ENCODE measurements around the gene TMEM125.

Gene TMEM125

GRCh38 chr1:43275826-43276620, 6.2 kb downstream of the TMEM125 start:
- H2BK5ac ChIP-seq (ENCODE audit: low read depth, low read length, poor library complexity), result no peak overlapping the region
- H2AFZ ChIP-seq (ENCODE audit: insufficient read depth, low read length, poor library complexity), result no peak overlapping the region
- H4K12ac ChIP-seq (ENCODE audit: low read depth, low read length), result no peak overlapping the region
- no peak overlapping the region for H3K4me2 ChIP-seq (ENCODE audit: low read length)
- no peaks in the 10 kb centered on the region for H3K27me3 ChIP-seq (ENCODE audit: insufficient read depth, low read length)
- no peak overlapping the region for H2BK12ac ChIP-seq (ENCODE audit: low read length)
- H3K9me3 ChIP-seq (ENCODE audit: insufficient read depth, low read depth, low read length), result peaks cover 3% of the 10 kb centered on the region
- H2BK120ac ChIP-seq (ENCODE audit: insufficient read depth, low read length, poor library complexity), result no peak overlapping the region
- no peak overlapping the region for H4K91ac ChIP-seq (ENCODE audit: low read depth, low read length)
- H3K4ac ChIP-seq (ENCODE audit: low read depth, low read length), result no peak overlapping the region
- peaks cover 0 to 5% of the 10 kb centered on the region in 2 experiments for H3K4me1 ChIP-seq (ENCODE audit: control insufficient read depth in 1 of 2, insufficient read depth in 2 of 2, low read length in 2 of 2)
- no CpG with 5 or more reads among the region's 12 CpGs for WGBS (ENCODE audit: extremely low coverage, insufficient coverage, insufficient read length)
- H4K8ac ChIP-seq (ENCODE audit: low read depth, low read length), result no peak overlapping the region
- no peak overlapping the region for H3K18ac ChIP-seq (ENCODE audit: low read length)
- H3K79me1 ChIP-seq (ENCODE audit: low read length), result no peaks in the 10 kb centered on the region
- no peak for DNase-seq
- no peak overlapping the region for H3K4me3 ChIP-seq (ENCODE audit: low read depth, low read length)
- H3K9ac ChIP-seq (ENCODE audit: low read length), result no peak overlapping the region
- no peak overlapping the region for H2AK5ac ChIP-seq (ENCODE audit: low read length)
- H3K36me3 ChIP-seq (ENCODE audit: control insufficient read depth in 1 of 2, insufficient read depth in 2 of 2, low read length in 2 of 2), result no peaks in the 10 kb centered on the region
- no peak overlapping the region for H3K27ac ChIP-seq (ENCODE audit: low read depth, low read length)
- H3K14ac ChIP-seq (ENCODE audit: low read length), result no peak overlapping the region
- H3K23ac ChIP-seq (ENCODE audit: low read length), result no peak overlapping the region
- H3K79me2 ChIP-seq (ENCODE audit: control insufficient read depth, insufficient read depth, low read length, poor library complexity), result no peaks in the 10 kb centered on the region

- H3K4ac ChIP-seq (ENCODE audit: low read depth, low read length), result no peak overlapping the region
- no peak overlapping the region for H2BK12ac ChIP-seq (ENCODE audit: low read length)
- H3K27me3 ChIP-seq (ENCODE audit: insufficient read depth, low read length), result no peaks in the 10 kb centered on the region
- no peak overlapping the region for H4K12ac ChIP-seq (ENCODE audit: low read depth, low read length)
- no peak overlapping the region for H3K23ac ChIP-seq (ENCODE audit: low read length)
- H3K14ac ChIP-seq (ENCODE audit: low read length), result no peak overlapping the region
- H3K79me1 ChIP-seq (ENCODE audit: low read length), result no peaks in the 10 kb centered on the region
- H3K36me3 ChIP-seq (ENCODE audit: control insufficient read depth in 1 of 2, insufficient read depth in 2 of 2, low read length in 2 of 2), result no peaks in the 10 kb centered on the region
- H3K9me3 ChIP-seq (ENCODE audit: insufficient read depth, low read depth, low read length), result peaks cover 3% of the 10 kb centered on the region
- H3K4me3 ChIP-seq (ENCODE audit: low read depth, low read length), result no peak overlapping the region
- no peak overlapping the region for H3K27ac ChIP-seq (ENCODE audit: low read depth, low read length)
- H2BK5ac ChIP-seq (ENCODE audit: low read depth, low read length, poor library complexity), result no peak overlapping the region
- no peak overlapping the region for H4K8ac ChIP-seq (ENCODE audit: low read depth, low read length)
- H3K18ac ChIP-seq (ENCODE audit: low read length), result no peak overlapping the region
- no peak overlapping the region for H3K4me2 ChIP-seq (ENCODE audit: low read length)
- no peaks in the 10 kb centered on the region for H3K79me2 ChIP-seq (ENCODE audit: control insufficient read depth, insufficient read depth, low read length, poor library complexity)
- H4K91ac ChIP-seq (ENCODE audit: low read depth, low read length), result no peak overlapping the region
- H3K9ac ChIP-seq (ENCODE audit: low read length), result no peak overlapping the region
- H2BK120ac ChIP-seq (ENCODE audit: insufficient read depth, low read length, poor library complexity), result no peak overlapping the region
- DNase-seq, result no peak
- no peak overlapping the region for H2AFZ ChIP-seq (ENCODE audit: insufficient read depth, low read length, poor library complexity)
- no peaks in the 10 kb centered on the region for H3K4me1 ChIP-seq (ENCODE audit: control insufficient read depth in 1 of 2, insufficient read depth in 2 of 2, low read length in 2 of 2)
- WGBS (ENCODE audit: extremely low coverage, insufficient coverage, insufficient read length), result no CpG with 5 or more reads among the region's 7 CpGs
- H2AK5ac ChIP-seq (ENCODE audit: low read length), result no peak overlapping the region
These were observed 6.9 kb downstream of the TMEM125 start for GRCh38 chr1:43276673-43277072.

GRCh38 chr1:43277116-43277876, 7.5 kb downstream of the TMEM125 start:
- Histone ChIP-seq H3K4me1 (ENCODE audit: control insufficient read depth in 1 of 2, insufficient read depth in 2 of 2, low read length in 2 of 2) (no peaks in the 10 kb centered on the region), H3K4me3 (ENCODE audit: low read depth, low read length) (no peak overlapping the region), H3K4ac (ENCODE audit: low read depth, low read length) (no peak overlapping the region), H2BK120ac (ENCODE audit: insufficient read depth, low read length, poor library complexity) (no peak overlapping the region), H3K79me1 (ENCODE audit: low read length) (no peaks in the 10 kb centered on the region), H3K79me2 (ENCODE audit: control insufficient read depth, insufficient read depth, low read length, poor library complexity) (no peaks in the 10 kb centered on the region), H3K18ac (ENCODE audit: low read length) (no peak overlapping the region), H3K9me3 (ENCODE audit: insufficient read depth, low read depth, low read length) (peaks cover 3% of the 10 kb centered on the region), H4K12ac (ENCODE audit: low read depth, low read length) (no peak overlapping the region), H3K27me3 (ENCODE audit: insufficient read depth, low read length) (no peaks in the 10 kb centered on the region), H2BK5ac (ENCODE audit: low read depth, low read length, poor library complexity) (no peak overlapping the region), H3K14ac (ENCODE audit: low read length) (no peak overlapping the region), H4K91ac (ENCODE audit: low read depth, low read length) (no peak overlapping the region), H3K4me2 (ENCODE audit: low read length) (no peak overlapping the region), H3K36me3 (ENCODE audit: control insufficient read depth in 1 of 2, insufficient read depth in 2 of 2, low read length in 2 of 2) (no peaks in the 10 kb centered on the region), H3K27ac (ENCODE audit: low read depth, low read length) (no peak overlapping the region), H3K9ac (ENCODE audit: low read length) (no peak overlapping the region), H2AK5ac (ENCODE audit: low read length) (no peak overlapping the region), H4K8ac (ENCODE audit: low read depth, low read length) (no peak overlapping the region), H3K23ac (ENCODE audit: low read length) (no peak overlapping the region), H2AFZ (ENCODE audit: insufficient read depth, low read length, poor library complexity) (no peak overlapping the region), H2BK12ac (ENCODE audit: low read length) (no peak overlapping the region)
- DNase-seq, result no peak
- WGBS (ENCODE audit: extremely low coverage, insufficient coverage, insufficient read length), result no CpG with 5 or more reads among the region's 7 CpGs

GRCh38 chr1:43279161-43279560, 9.4 kb downstream of the TMEM125 start:
- Histone ChIP-seq H3K23ac (ENCODE audit: low read length) (no peak overlapping the region), H2BK12ac (ENCODE audit: low read length) (no peak overlapping the region), H3K27ac (ENCODE audit: low read depth, low read length) (no peak overlapping the region), H4K8ac (ENCODE audit: low read depth, low read length) (no peak overlapping the region), H3K36me3 (ENCODE audit: control insufficient read depth in 1 of 2, insufficient read depth in 2 of 2, low read length in 2 of 2) (no peaks in the 10 kb centered on the region), H3K79me2 (ENCODE audit: control insufficient read depth, insufficient read depth, low read length, poor library complexity) (no peaks in the 10 kb centered on the region), H3K18ac (ENCODE audit: low read length) (no peak overlapping the region), H2AFZ (ENCODE audit: insufficient read depth, low read length, poor library complexity) (no peak overlapping the region), H2BK5ac (ENCODE audit: low read depth, low read length, poor library complexity) (no peak overlapping the region), H4K12ac (ENCODE audit: low read depth, low read length) (no peak overlapping the region), H3K79me1 (ENCODE audit: low read length) (no peaks in the 10 kb centered on the region), H3K9me3 (ENCODE audit: insufficient read depth, low read depth, low read length) (peaks cover 3% of the 10 kb centered on the region), H3K4me2 (ENCODE audit: low read length) (no peak overlapping the region), H3K4me3 (ENCODE audit: low read depth, low read length) (no peak overlapping the region), H3K9ac (ENCODE audit: low read length) (no peak overlapping the region), H4K91ac (ENCODE audit: low read depth, low read length) (no peak overlapping the region), H3K4me1 (ENCODE audit: control insufficient read depth in 1 of 2, insufficient read depth in 2 of 2, low read length in 2 of 2) (no peaks in the 10 kb centered on the region), H3K4ac (ENCODE audit: low read depth, low read length) (no peak overlapping the region), H3K27me3 (ENCODE audit: insufficient read depth, low read length) (no peaks in the 10 kb centered on the region), H3K14ac (ENCODE audit: low read length) (no peak overlapping the region), H2BK120ac (ENCODE audit: insufficient read depth, low read length, poor library complexity) (no peak overlapping the region), H2AK5ac (ENCODE audit: low read length) (no peak overlapping the region)
- no CpG with 5 or more reads among the region's 5 CpGs for WGBS (ENCODE audit: extremely low coverage, insufficient coverage, insufficient read length)
- DNase-seq, result no peak

Data from trophoblast cell (in vitro differentiated cells and primary cell).